H1 (cell line): Measurements from ENCODE around the gene ARID3B. TPM values are rescaled to one million over a fixed set of nuclear protein-coding genes. Genes with fewer than 3 reads are reported as not detected.

ENCODE experiments used
- CTCF ChIA-PET: fragments of 300-600 bp; sonication (Branson Sonifier 250); formaldehyde crosslinking; loops from one replicate; lab custom pipeline; 2021; ENCODE audit not compliant: partially characterized antibody; lab: Charles Lee
- POLR2A ChIA-PET: fragments of 300-600 bp; sonication (Branson Sonifier 250); formaldehyde crosslinking; loops from one replicate; lab custom pipeline; 2021; ENCODE audit warnings: inconsistent platforms; ENCODE audit not compliant: partially characterized antibody; lab: Charles Lee
- DNase-seq, 2 experiments: peaks; one replicate each; pipeline versions ENCODE4 v3.0.0 to v3.0.0-alpha.2; 2010 to 2022; ENCODE audit warnings: low spot score in 2 of 2, low read depth in 1 of 2, mixed read lengths in 1 of 2
- FAIRE-seq: peaks from 2 replicates; lab custom pipeline; 2011; peaks lifted over from hg19 to GRCh38; lab: Jason Lieb, UNC
- H2AFZ ChIP-seq: 2 replicates; pipeline ENCODE4 v1.8.1; 2012; ENCODE audit warnings: low read length, inconsistent platforms
- H2AK5ac ChIP-seq: 2 replicates; pipeline ENCODE4 v1.6.1; 2013; ENCODE audit warnings: low read depth, low read length
- H2BK120ac ChIP-seq: replicated peaks from 2 replicates; pipeline ENCODE3; 2013; ENCODE audit warnings: low read depth, low read length, inconsistent platforms
- H2BK12ac ChIP-seq: 2 replicates; pipeline ENCODE4 v1.6.1; 2013; ENCODE audit warnings: low read depth, low read length
- H2BK15ac ChIP-seq: 2 replicates; pipeline ENCODE4 v1.6.1; 2013; ENCODE audit warnings: low read length
- H2BK20ac ChIP-seq: 2 replicates; pipeline ENCODE4 v1.6.1; 2013; ENCODE audit warnings: low read length
- H2BK5ac ChIP-seq: 2 replicates; pipeline ENCODE4 v1.6.1; 2013; ENCODE audit warnings: low read depth, low read length
- H3K14ac ChIP-seq: 2 replicates; pipeline ENCODE4 v1.6.1; 2013; ENCODE audit warnings: inconsistent platforms; ENCODE audit not compliant: insufficient read length
- H3K18ac ChIP-seq: 2 replicates; pipeline ENCODE4 v1.6.1; 2013; ENCODE audit warnings: low read length; ENCODE audit errors: extremely low read depth
- H3K23ac ChIP-seq: 2 replicates; pipeline ENCODE4 v1.6.1; 2013; ENCODE audit warnings: inconsistent platforms; ENCODE audit not compliant: insufficient read length
- H3K23me2 ChIP-seq: 2 replicates; pipeline ENCODE4 v1.6.1; 2013; ENCODE audit warnings: low read depth, low read length
- H3K27ac ChIP-seq: 2 replicates; pipeline ENCODE4 v1.6.1; 2011; ENCODE audit warnings: low read depth, low read length, inconsistent platforms
- H3K27me3 ChIP-seq, 4 experiments: replicated peaks in 1 of 4; 1 replicate in 1 of 4; 2 replicates in 3 of 4; pipeline versions ENCODE4 v1.6.1 to v1.8.1; 2011 to 2013; ENCODE audit warnings: low read length in 3 of 4, mild to moderate bottlenecking in 3 of 4, inconsistent platforms in 2 of 4, mixed read lengths in 2 of 4, moderate library complexity in 1 of 4; ENCODE audit not compliant: control insufficient read depth in 3 of 4, insufficient read depth in 3 of 4; ENCODE audit errors: extremely low read depth in 1 of 4
- H3K36me3 ChIP-seq, 4 experiments: 2 replicates each; pipeline versions ENCODE4 v1.6.1 to v1.8.1; 2011 to 2013; ENCODE audit warnings: mild to moderate bottlenecking in 4 of 4, low read length in 3 of 4, moderate library complexity in 2 of 4, control low read depth in 1 of 4, inconsistent platforms in 1 of 4; ENCODE audit not compliant: insufficient read depth in 4 of 4, control insufficient read depth in 2 of 4
- H3K4ac ChIP-seq: replicated peaks from 2 replicates; pipeline ENCODE3; 2013; ENCODE audit warnings: low read length, low read depth, mixed read lengths, inconsistent platforms; ENCODE audit not compliant: insufficient read length
- H3K4me1 ChIP-seq, 4 experiments: replicated peaks in 1 of 4; 1 replicate in 1 of 4; 2 replicates in 3 of 4; pipeline versions ENCODE4 v1.6.1 to v1.8.1; 2011 to 2013; ENCODE audit warnings: low read length in 3 of 4, inconsistent platforms in 2 of 4, mixed read lengths in 1 of 4; ENCODE audit not compliant: insufficient read depth in 4 of 4, control insufficient read depth in 3 of 4
- H3K4me2 ChIP-seq, 2 experiments: 2 replicates each; pipeline versions ENCODE4 v1.6.1 to v1.8.1; 2011 to 2013; ENCODE audit warnings: low read depth in 2 of 2, low read length in 2 of 2, control low read depth in 1 of 2, inconsistent platforms in 1 of 2, mild to moderate bottlenecking in 1 of 2; ENCODE audit not compliant: insufficient read depth in 1 of 2
- H3K4me3 ChIP-seq, 4 experiments: fragments of 200-600, 300-600 bp in 1 of 4; sonication (generic), shearing (Covaris generic), sonication (Bioruptor Twin) in 1 of 4; 2 replicates each; pipeline versions ENCODE4 v1.5.1 to v1.8.1; 2011 to 2016; ENCODE audit warnings: low read length in 4 of 4, low read depth in 3 of 4, control low read depth in 2 of 4, inconsistent platforms in 2 of 4, mild to moderate bottlenecking in 2 of 4, mixed read lengths in 1 of 4, moderate library complexity in 1 of 4; ENCODE audit not compliant: insufficient read depth in 2 of 4; ENCODE audit errors: extremely low read depth in 1 of 4
- H3K56ac ChIP-seq: replicated peaks from 2 replicates; pipeline ENCODE3; 2013; ENCODE audit warnings: low read depth, mild to moderate bottlenecking, mixed read lengths, low read length, inconsistent platforms; ENCODE audit not compliant: insufficient read length
- H3K79me1 ChIP-seq: 2 replicates; pipeline ENCODE4 v1.6.1; 2013; ENCODE audit warnings: low read depth, low read length, control low read depth
- H3K79me2 ChIP-seq, 2 experiments: 2 replicates each; pipeline versions ENCODE4 v1.6.1 to v1.8.1; 2012 to 2013; ENCODE audit warnings: low read length in 2 of 2, mild to moderate bottlenecking in 2 of 2, inconsistent platforms in 1 of 2; ENCODE audit not compliant: insufficient read depth in 2 of 2, control insufficient read depth in 1 of 2
- H3K9ac ChIP-seq, 4 experiments: replicated peaks in 1 of 4; 1 replicate in 1 of 4; 2 replicates in 3 of 4; pipeline versions ENCODE4 v1.6.1 to v1.8.1; 2011 to 2013; ENCODE audit warnings: low read depth in 3 of 4, low read length in 3 of 4, control low read depth in 2 of 4, mild to moderate bottlenecking in 2 of 4, moderate library complexity in 2 of 4, inconsistent platforms in 1 of 4; ENCODE audit errors: extremely low read depth in 1 of 4
- H3K9me3 ChIP-seq, 2 experiments: 2 replicates each; pipeline versions ENCODE4 v1.6.1 to v1.8.1; 2012 to 2013; ENCODE audit warnings: mild to moderate bottlenecking in 2 of 2, moderate library complexity in 2 of 2, control low read depth in 1 of 2, inconsistent platforms in 1 of 2, low read depth in 1 of 2, low read length in 1 of 2, mixed read lengths in 1 of 2; ENCODE audit not compliant: insufficient read depth in 2 of 2
- H4K20me1 ChIP-seq, 2 experiments: replicated peaks in 1 of 2; 2 replicates each; pipeline versions ENCODE3 to v1.8.1; 2011 to 2013; ENCODE audit warnings: inconsistent platforms in 2 of 2, low read length in 2 of 2, mild to moderate bottlenecking in 1 of 2; ENCODE audit not compliant: insufficient read depth in 2 of 2, control insufficient read depth in 1 of 2
- H4K5ac ChIP-seq: 2 replicates; pipeline ENCODE4 v1.6.1; 2013; ENCODE audit warnings: low read length, low read depth, mixed read lengths, inconsistent platforms; ENCODE audit not compliant: insufficient read length
- H4K8ac ChIP-seq: 2 replicates; pipeline ENCODE4 v1.8.0; 2013; ENCODE audit warnings: mild to moderate bottlenecking, moderate library complexity, low read length, inconsistent platforms; ENCODE audit not compliant: insufficient read depth; ENCODE audit errors: extremely low read depth
- H4K91ac ChIP-seq: replicated peaks from 2 replicates; pipeline ENCODE3; 2013; ENCODE audit warnings: low read length, mixed read lengths, inconsistent platforms; ENCODE audit not compliant: insufficient read length
- ASH2L ChIP-seq: fragments of 200-600, 300-600 bp; sonication (generic); IDR thresholded peaks from one replicate; pipeline ENCODE4 v1.7.1; 2017; ENCODE audit warnings: low read length
- RAD21 ChIP-seq, 2 experiments: IDR thresholded peaks in 1 of 2; conservative IDR thresholded peaks in 1 of 2; 2 replicates each; pipeline ENCODE4 v1.6.1; 2011; ENCODE audit warnings: low read depth in 2 of 2, low read length in 2 of 2, improper control_type of control experiment in 1 of 2, inconsistent platforms in 1 of 2, mild to moderate bottlenecking in 1 of 2, moderate library complexity in 1 of 2
- RXRA ChIP-seq: IDR thresholded peaks from 2 replicates; pipeline ENCODE4 v1.6.1; 2011; ENCODE audit warnings: low read depth, mild to moderate bottlenecking, low read length, moderate library complexity; ENCODE audit not compliant: insufficient read depth
- SIX5 ChIP-seq: IDR thresholded peaks from 2 replicates; pipeline ENCODE4 v1.6.1; 2011; ENCODE audit warnings: mild to moderate bottlenecking, low read depth, low read length
- SP2 ChIP-seq: IDR thresholded peaks from 2 replicates; pipeline ENCODE4 v1.6.1; 2012; ENCODE audit warnings: mild to moderate bottlenecking, low read length, inconsistent platforms
- WGBS, 2 experiments: shearing (Covaris generic) in 1 of 2; methylation state at CpG; one replicate each; pipeline versions ENCODE4 v1.1.6 to v1.1.7; 2013 to 2015; ENCODE audit warnings: low lambda C conversion rate in 2 of 2, mixed read lengths in 2 of 2, inconsistent platforms in 1 of 2, low coverage in 1 of 2, missing lambda C conversion rate in 1 of 2; ENCODE audit not compliant: insufficient replicate concordance in 2 of 2, insufficient coverage in 1 of 2, insufficient read length in 1 of 2; ENCODE audit errors: extremely low coverage in 1 of 2, missing lambda C conversion rate in 1 of 2; 5-methylcytosine and 5-hydroxymethylcytosine counted together
- polyA plus RNA-seq, 7 experiments: library from polyadenylated mRNA; depleted of rRNA in 3 of 7; stranded (reverse) in 5 of 7; unstranded in 2 of 7; fragments of >200 nt in 5 of 7; fragments of 200-250 nt in 2 of 7; gene quantifications; 1 replicate in 5 of 7; 2 replicates in 1 of 7; 4 replicates in 1 of 7; pipeline versions ENCODE4 v1.2.1 to v1.2.3, GENCODE V29; 2011 to 2013; ENCODE audit warnings: missing spikeins in 2 of 7, mixed read lengths in 2 of 7
- total RNA-seq: library from RNA; stranded (reverse); fragmentation: NEBNext Ultra II Directional; extraction: Animal tissue kit (Norgen Biotek cat#: 25700); gene quantifications from 2 replicates; pipeline ENCODE4 v1.2.1, GENCODE V29; 2021

Gene ARID3B
- total and polyA plus RNA-seq, 2 of the 8 experiments (the other 6 are each of a cell fraction or from before 2014, with no cell fraction given): 81.0 to 115 TPM

- Histone ChIP-seq H4K91ac (no peak overlapping the region), H4K5ac (no peak overlapping the region), H2BK12ac (0 out of 2 replicates have a peak overlapping the region, but pooled peaks have one; percentile 60), H3K18ac (no peak overlapping the region; the same call in 1 of the 2 replicates), H3K9ac (no peak overlapping the region), H3K56ac (no peak overlapping the region), H3K4me2 (peak overlapping the region; percentile 83 to 88; a peak in 1 of 4 replicates), H2AFZ (no peak overlapping the region), H3K27ac (no peak overlapping the region), H3K27me3 (peaks cover 0 to 15% (median 11%) of the 10 kb centered on the region in 4 experiments; a peak in 5 of 7 replicates), H3K14ac (no peak overlapping the region), H2BK20ac (no peak overlapping the region), H2BK5ac (no peak overlapping the region), H3K79me1 (peaks cover 10% of the 10 kb centered on the region), H3K23ac (no peak overlapping the region), H2BK15ac (no peak overlapping the region), H3K23me2 (peaks cover 16% of the 10 kb centered on the region; the same call in 1 of the 2 replicates), H3K9me3 (no peaks in the 10 kb centered on the region), H3K4me3 (no peak overlapping the region), H3K4ac (no peak overlapping the region), H4K20me1 (peaks cover 11 to 18% of the 10 kb centered on the region in 2 experiments), H3K4me1 (peaks cover 0 to 5% (median 2%) of the 10 kb centered on the region in 4 experiments; a peak in 5 of 7 replicates), H2BK120ac (no peak overlapping the region), H3K79me2 (peaks cover 14 to 25% of the 10 kb centered on the region in 2 experiments), H2AK5ac (no peak overlapping the region), H4K8ac (no peak overlapping the region; the same call in none of the 2 replicates), H3K36me3 (no peaks in the 10 kb centered on the region)
- WGBS, 2 experiments: 93% methylated on average over 6 of the region's 6 CpGs; no CpG with 5 or more reads in 1 of the 2 experiments
- POLR2A ChIA-PET: interaction anchor here (1.0 to 10.0 kb wide), 4 partner anchors 12 to 73 kb away, joined by 3 to 122 read pairs (median 21); partner anchors contain the start of gene ARID3B
- FAIRE-seq (no peak), DNase-seq (no peak)
- CTCF ChIA-PET: interaction anchor here (0.8 to 37.5 kb wide), 16 partner anchors 8 to 576 kb away, joined by 3 to 1439 read pairs (median 4); partner anchors contain the start of genes CSK, CYP1A2, EDC3 and SEMA7A
- TF ChIP-seq ASH2L (no peak), SP2 (no peak), SIX5 (no peak), RAD21 (IDR thresholded peaks at IDR 0.05 in 1 of 2, conservative IDR thresholded peaks at IDR 0.05 in 1 of 2; ENCODE audit: low read depth in 2 of 2, low read length in 2 of 2) (no peak), RXRA (no peak)
These were observed 72.3 kb downstream of the ARID3B start for GRCh38 chr15:74613089-74613952.
